PC-3 (cell line): ENCODE measurements around the gene NRXN2. TPM values are rescaled to one million over a fixed set of nuclear protein-coding genes. Genes with fewer than 3 reads are reported as not detected.

Experiments used
- ATAC-seq: fragments of 200-7000 bp; cut with Tn5 transposase; 2 replicates; pipeline ENCODE4 v1.9.1; 2020; ENCODE audit warnings: mild to moderate bottlenecking, moderate library complexity
- BruUV-seq: library from RNA; stranded (reverse); fragments of 400-500 nt; replicated peaks from 2 replicates; lab custom pipeline; 2021; lab: Mats Ljungman, UMichigan
- CTCF ChIA-PET: fragments of 300-600 bp; sonication (Branson Sonifier 250); formaldehyde crosslinking; loops from one replicate; lab custom pipeline; 2022; ENCODE audit warnings: antibody characterized with exemption; lab: Charles Lee
- POLR2A ChIA-PET: fragments of 300-600 bp; sonication (Branson Sonifier 250); formaldehyde crosslinking; loops from one replicate; lab custom pipeline; 2022; ENCODE audit warnings: antibody characterized with exemption; ENCODE audit not compliant: unreplicated experiment; lab: Charles Lee
- DNase-seq: peaks from one replicate; pipeline ENCODE4 v3.0.0-alpha.2; 2015
- H2AFZ ChIP-seq: fragments of 300-600 bp; sonication (generic); 2 replicates; pipeline ENCODE4 v1.6.0; 2016; ENCODE audit warnings: antibody characterized with exemption, low read length
- H3F3A ChIP-seq: fragments of 300-600 bp; sonication (generic); one replicate; pipeline ENCODE4 v1.6.0; 2017; ENCODE audit warnings: antibody characterized with exemption, low read length, control low read depth, mild to moderate bottlenecking; ENCODE audit not compliant: unreplicated experiment
- H3K27ac ChIP-seq: fragments of 300-600 bp; sonication (generic); 2 replicates; pipeline ENCODE4 v1.5.1; 2016; ENCODE audit warnings: mild to moderate bottlenecking, low read length
- H3K27me3 ChIP-seq: fragments of 300-600 bp; sonication (generic); 2 replicates; pipeline ENCODE4 v1.6.1; 2016; ENCODE audit warnings: low read length, mixed read lengths
- H3K36me3 ChIP-seq: fragments of 300-600 bp; sonication (generic); 2 replicates; pipeline ENCODE4 v1.6.1; 2016; ENCODE audit warnings: low read depth, mixed run types, low read length, mixed read lengths
- H3K4me1 ChIP-seq: fragments of 300-600 bp; sonication (generic); 2 replicates; pipeline ENCODE4 v1.5.1; 2016; ENCODE audit warnings: low read length; ENCODE audit not compliant: insufficient read depth
- H3K4me2 ChIP-seq: fragments of 300-600 bp; sonication (generic); 2 replicates; pipeline ENCODE4 v1.6.0; 2016; ENCODE audit warnings: low read length
- H3K4me3 ChIP-seq: fragments of 300-600 bp; sonication (generic); 2 replicates; pipeline ENCODE4 v1.5.1; 2016; ENCODE audit warnings: mild to moderate bottlenecking, low read length, mixed read lengths
- H3K79me2 ChIP-seq: fragments of 300-600 bp; sonication (generic); 2 replicates; pipeline ENCODE4 v1.6.1; 2017; ENCODE audit warnings: low read length, mixed read lengths
- H3K9ac ChIP-seq: fragments of 300-600 bp; sonication (generic); 2 replicates; pipeline ENCODE4 v1.6.0; 2016; ENCODE audit warnings: mild to moderate bottlenecking, low read length
- H3K9me2 ChIP-seq: fragments of 300-600 bp; sonication (generic); replicated peaks from 2 replicates; pipeline ENCODE4 v1.6.1; 2016; ENCODE audit warnings: mixed run types, low read length, mixed read lengths
- H3K9me3 ChIP-seq: fragments of 300-600 bp; sonication (generic); 2 replicates; pipeline ENCODE4 v1.6.1; 2016; ENCODE audit warnings: low read length, mixed read lengths
- H4K20me1 ChIP-seq: fragments of 300-600 bp; sonication (generic); 2 replicates; pipeline ENCODE4 v1.6.1; 2016; ENCODE audit warnings: low read length, mixed read lengths
- CTCF ChIP-seq: fragments of 300-600 bp; sonication (generic); conservative IDR thresholded peaks from 2 replicates; pipeline ENCODE4 v1.5.1; 2017; ENCODE audit warnings: antibody characterized with exemption, low read depth, mild to moderate bottlenecking, low read length
- EZH2 ChIP-seq: fragments of 300-600 bp; sonication (generic); IDR thresholded peaks from one replicate; pipeline ENCODE4 v1.6.1; 2017; ENCODE audit warnings: antibody characterized with exemption, mild to moderate bottlenecking, low read length; ENCODE audit not compliant: unreplicated experiment
- EZH2phosphoT487 ChIP-seq: fragments of 300-600 bp; sonication (generic); IDR thresholded peaks from 2 replicates; pipeline ENCODE4 v1.6.1; 2018; ENCODE audit warnings: mild to moderate bottlenecking, antibody characterized with exemption, low read length, borderline replicate concordance
- intact Hi-C: fragments of 100-400 bp; cut with micrococcal nuclease; formaldehyde crosslinking; loops from 2 replicates; pipeline ENCODE4 v1.9.0; 2023
- total RNA-seq: library from RNA; depleted of rRNA; stranded (reverse); fragments of >200 nt; gene quantifications from 2 replicates; pipeline ENCODE4 v1.2.3, GENCODE V29; 2014

NRXN2 gene
- total RNA-seq, 1 experiment from 2014 or later = not detected

- DNase-seq = no peak
- Histone ChIP-seq H3K4me3 (no peak overlapping the region), H3K4me1 (peaks cover 3% of the 10 kb centered on the region; the same call in 1 of the 2 replicates), H3K9ac (no peak overlapping the region), H3K9me2 (no peaks in the 10 kb centered on the region), H2AFZ (no peak overlapping the region), H3K27me3 (peaks cover 52% of the 10 kb centered on the region), H3K9me3 (no peaks in the 10 kb centered on the region), H3K36me3 (no peaks in the 10 kb centered on the region), H3K4me2 (no peak overlapping the region), H3F3A (no peaks in the 10 kb centered on the region), H4K20me1 (no peaks in the 10 kb centered on the region), H3K79me2 (no peaks in the 10 kb centered on the region), H3K27ac (no peak overlapping the region)
- TF ChIP-seq CTCF (no peak), EZH2 (no peak), EZH2phosphoT487 (no peak)
- ATAC-seq = no peak
- intact Hi-C loops = no loop called here
- ChIA-PET CTCF (interaction anchor here (1.6 kb wide), 1 partner anchor 33 kb away, joined by 4 read pairs; no protein-coding TSS in a partner anchor), POLR2A (no interaction called here)
- BruUV-seq = no TSS peak
Measured at GRCh38 chr11:64721359-64721699, 1.7 kb downstream of the NRXN2 start.

- ATAC-seq (no peak), DNase-seq (no peak)
- no peak overlapping the region for H3K9ac ChIP-seq
- no peak overlapping the region for H3K4me2 ChIP-seq
- POLR2A ChIA-PET = no interaction called here
- CTCF ChIA-PET = no interaction called here
- H3F3A ChIP-seq = no peaks in the 10 kb centered on the region
- H3K36me3 ChIP-seq = no peaks in the 10 kb centered on the region
- intact Hi-C loops = no loop called here
- peaks cover 3% of the 10 kb centered on the region; the same call in 1 of the 2 replicates for H3K4me1 ChIP-seq
- no peaks in the 10 kb centered on the region for H3K79me2 ChIP-seq
- no peak overlapping the region for H3K27ac ChIP-seq
- H3K4me3 ChIP-seq = no peak overlapping the region
- H3K9me3 ChIP-seq = no peaks in the 10 kb centered on the region
- H4K20me1 ChIP-seq = no peaks in the 10 kb centered on the region
- no TSS peak for BruUV-seq
- TF ChIP-seq EZH2phosphoT487 = no peak
- TF ChIP-seq CTCF = no peak
- no peak for TF ChIP-seq EZH2
- no peak overlapping the region for H2AFZ ChIP-seq
- H3K9me2 ChIP-seq = no peaks in the 10 kb centered on the region
- peaks cover 57% of the 10 kb centered on the region for H3K27me3 ChIP-seq
Measured at GRCh38 chr11:64720640-64721358, 2.2 kb downstream of the NRXN2 start.

- BruUV-seq = no TSS peak
- intact Hi-C loops = no loop called here
- no peaks in the 10 kb centered on the region for H3K9me2 ChIP-seq
Measured at GRCh38 chr11:64720167-64720566, 2.8 kb downstream of the NRXN2 start.

More at GRCh38 chr11:64720167-64720566, 2.8 kb downstream of the NRXN2 start:
- Histone ChIP-seq H3K9me3 (no peaks in the 10 kb centered on the region), H4K20me1 (no peaks in the 10 kb centered on the region), H3K79me2 (no peaks in the 10 kb centered on the region), H3K27me3 (peaks cover 63% of the 10 kb centered on the region), H2AFZ (no peak overlapping the region), H3K9ac (no peak overlapping the region), H3K27ac (no peak overlapping the region), H3K4me1 (peaks cover 3% of the 10 kb centered on the region; the same call in 1 of the 2 replicates), H3K4me3 (no peak overlapping the region), H3F3A (no peaks in the 10 kb centered on the region), H3K36me3 (no peaks in the 10 kb centered on the region), H3K4me2 (no peak overlapping the region)
- DNase-seq (no peak), ATAC-seq (no peak)
- CTCF ChIA-PET = no interaction called here
- no peak for TF ChIP-seq CTCF
- no peak for TF ChIP-seq EZH2phosphoT487
- TF ChIP-seq EZH2 = no peak
- POLR2A ChIA-PET = no interaction called here
